ENCODE measurements around the gene DNAI2. TPM values are rescaled to one million over a fixed set of nuclear protein-coding genes. Genes with fewer than 3 reads are reported as not detected.

Gene DNAI2
- total and polyA plus RNA-seq, 4 donors = 4.1 to 14.2 (median 6.7) TPM

- no peak overlapping the region for H3K9ac ChIP-seq (ENCODE audit: insufficient read depth in 1 of 2, low read length in 2 of 2)
- no peak for TF ChIP-seq CTCF (IDR thresholded peaks at IDR 0.05; ENCODE audit: control extremely low read depth, extremely low read depth)
- no peak for DNase-seq
- WGBS, 2 donors = 83 to 88% methylated on average over 17 of the region's 17 CpGs
- peaks cover 0 to 5% (median 4%) of the 10 kb centered on the region in 4 donors for H3K36me3 ChIP-seq (ENCODE audit: control insufficient read depth in 4 of 4, insufficient read depth in 4 of 4, low read length in 4 of 4)
- ATAC-seq (ENCODE audit: insufficient read depth, low FRiP score) = no peak
- H3K4me1 ChIP-seq (ENCODE audit: control insufficient read depth in 5 of 5, insufficient read depth in 5 of 5, low read length in 5 of 5) = peaks cover 0 to 3% (median 0%) of the 10 kb centered on the region in 5 donors
- no peaks in the 10 kb centered on the region for H3K27me3 ChIP-seq (ENCODE audit: control insufficient read depth in 3 of 3, insufficient read depth in 3 of 3, low read length in 2 of 3)
- no peak overlapping the region for H3K4me3 ChIP-seq
- no peak overlapping the region for H3K27ac ChIP-seq (ENCODE audit: low read depth in 1 of 2, low read length in 1 of 2)
- H3K9me3 ChIP-seq (ENCODE audit: control insufficient read depth in 4 of 4, insufficient read depth in 3 of 4, low read length in 3 of 4) = no peaks in the 10 kb centered on the region
Measured at GRCh38 chr17:74231928-74232907, 41.8 kb upstream of the DNAI2 start.

GRCh38 chr17:74233937-74234336 is 40.1 kb upstream of the DNAI2 start:
- no peak for TF ChIP-seq CTCF (IDR thresholded peaks at IDR 0.05; ENCODE audit: control extremely low read depth, extremely low read depth)
- ATAC-seq (ENCODE audit: insufficient read depth, low FRiP score) (no peak), DNase-seq (no peak)
- Histone ChIP-seq H3K27ac (ENCODE audit: low read depth in 1 of 2, low read length in 1 of 2) (no peak overlapping the region), H3K27me3 (ENCODE audit: control insufficient read depth in 3 of 3, insufficient read depth in 3 of 3, low read length in 2 of 3) (no peaks in the 10 kb centered on the region), H3K36me3 (ENCODE audit: control insufficient read depth in 4 of 4, insufficient read depth in 4 of 4, low read length in 4 of 4) (peaks cover 0 to 5% (median 4%) of the 10 kb centered on the region in 4 donors), H3K4me1 (ENCODE audit: control insufficient read depth in 5 of 5, insufficient read depth in 5 of 5, low read length in 5 of 5) (peaks cover 0 to 3% (median 0%) of the 10 kb centered on the region in 5 donors), H3K9me3 (ENCODE audit: control insufficient read depth in 4 of 4, insufficient read depth in 3 of 4, low read length in 3 of 4) (no peaks in the 10 kb centered on the region), H3K9ac (ENCODE audit: insufficient read depth in 1 of 2, low read length in 2 of 2) (no peak overlapping the region), H3K4me3 (no peak overlapping the region)
- WGBS, 2 donors = 72 to 85% methylated on average over 8 of the region's 8 CpGs

- Histone ChIP-seq H3K27ac (ENCODE audit: low read depth in 1 of 2, low read length in 1 of 2) (no peak overlapping the region), H3K4me1 (ENCODE audit: control insufficient read depth in 5 of 5, insufficient read depth in 5 of 5, low read length in 5 of 5) (peaks cover 0 to 3% (median 0%) of the 10 kb centered on the region in 5 donors), H3K36me3 (ENCODE audit: control insufficient read depth in 4 of 4, insufficient read depth in 4 of 4, low read length in 4 of 4) (peaks cover 0 to 5% (median 4%) of the 10 kb centered on the region in 4 donors), H3K9ac (ENCODE audit: insufficient read depth in 1 of 2, low read length in 2 of 2) (no peak overlapping the region), H3K27me3 (ENCODE audit: control insufficient read depth in 3 of 3, insufficient read depth in 3 of 3, low read length in 2 of 3) (no peaks in the 10 kb centered on the region), H3K4me3 (no peak overlapping the region), H3K9me3 (ENCODE audit: control insufficient read depth in 4 of 4, insufficient read depth in 3 of 4, low read length in 3 of 4) (no peaks in the 10 kb centered on the region)
- DNase-seq (no peak), ATAC-seq (ENCODE audit: insufficient read depth, low FRiP score) (no peak)
- 43 to 54% methylated on average over 1 of the region's 1 CpG for WGBS, 2 donors
- TF ChIP-seq CTCF (IDR thresholded peaks at IDR 0.05; ENCODE audit: control extremely low read depth, extremely low read depth) = no peak
Measured at GRCh38 chr17:74234486-74234885, 39.5 kb upstream of the DNAI2 start.

Measured in lung (tissue), 12 donors.